ENCODE data around the gene HOXA10. TPM values are rescaled to one million over a fixed set of nuclear protein-coding genes. Genes with fewer than 3 reads are reported as not detected.

Gene HOXA10
- polyA plus RNA-seq, 2 donors: 0.09 to 0.16 TPM

- Histone ChIP-seq H3K27me3 (ENCODE audit: control insufficient read depth in 1 of 2, insufficient read depth in 2 of 2, low read length in 2 of 2) (peaks cover 26 to 61% of the 10 kb centered on the region in 2 donors), H3K9me3 (ENCODE audit: control insufficient read depth in 2 of 2, insufficient read depth in 1 of 2, low read depth in 1 of 2, low read length in 1 of 2) (peaks cover 0 to 2% of the 10 kb centered on the region in 2 donors), H3K27ac (ENCODE audit: low read depth in 2 of 2, low read length in 1 of 2) (no peak overlapping the region), H3K36me3 (ENCODE audit: control insufficient read depth in 2 of 2, insufficient read depth in 2 of 2, low read length in 1 of 2) (no peaks in the 10 kb centered on the region), H3K4me1 (ENCODE audit: control insufficient read depth in 2 of 2, insufficient read depth in 2 of 2, low read length in 1 of 2) (peaks cover 20 to 23% of the 10 kb centered on the region in 2 donors), H3K4me3 (ENCODE audit: low read depth in 1 of 2, low read length in 2 of 2) (peak overlapping the region; percentile 18 to 37)
- WGBS, 2 donors: 15 to 16% methylated on average over 42 of the region's 42 CpGs
These were observed 17.9 kb upstream of the HOXA10 start for GRCh38 chr7:27191833-27192545.

- H3K4me3 ChIP-seq (ENCODE audit: low read depth in 1 of 2, low read length in 2 of 2): no peak overlapping the region
- H3K27me3 ChIP-seq (ENCODE audit: control insufficient read depth in 1 of 2, insufficient read depth in 2 of 2, low read length in 2 of 2): peaks cover 26 to 65% of the 10 kb centered on the region in 2 donors
- peaks cover 20 to 23% of the 10 kb centered on the region in 2 donors for H3K4me1 ChIP-seq (ENCODE audit: control insufficient read depth in 2 of 2, insufficient read depth in 2 of 2, low read length in 1 of 2)
- WGBS, 2 donors: 38 to 49% methylated on average over 15 of the region's 15 CpGs
- peaks cover 0 to 2% of the 10 kb centered on the region in 2 donors for H3K9me3 ChIP-seq (ENCODE audit: control insufficient read depth in 2 of 2, insufficient read depth in 1 of 2, low read depth in 1 of 2, low read length in 1 of 2)
- no peaks in the 10 kb centered on the region for H3K36me3 ChIP-seq (ENCODE audit: control insufficient read depth in 2 of 2, insufficient read depth in 2 of 2, low read length in 1 of 2)
- no peak overlapping the region for H3K27ac ChIP-seq (ENCODE audit: low read depth in 2 of 2, low read length in 1 of 2)
These were observed 17.1 kb upstream of the HOXA10 start for GRCh38 chr7:27191161-27191731.

GRCh38 chr7:27189997-27190748 lies 16.1 kb upstream of the HOXA10 start:
- no peak overlapping the region for H3K27ac ChIP-seq (ENCODE audit: low read depth in 2 of 2, low read length in 1 of 2)
- WGBS, 2 donors: 40 to 52% methylated on average over 7 of the region's 7 CpGs
- peaks cover 23% of the 10 kb centered on the region in 2 donors for H3K4me1 ChIP-seq (ENCODE audit: control insufficient read depth in 2 of 2, insufficient read depth in 2 of 2, low read length in 1 of 2)
- no peak overlapping the region for H3K4me3 ChIP-seq (ENCODE audit: low read depth in 1 of 2, low read length in 2 of 2)
- H3K36me3 ChIP-seq (ENCODE audit: control insufficient read depth in 2 of 2, insufficient read depth in 2 of 2, low read length in 1 of 2): no peaks in the 10 kb centered on the region
- peaks cover 0 to 2% of the 10 kb centered on the region in 2 donors for H3K9me3 ChIP-seq (ENCODE audit: control insufficient read depth in 2 of 2, insufficient read depth in 1 of 2, low read depth in 1 of 2, low read length in 1 of 2)
- peaks cover 21 to 75% of the 10 kb centered on the region in 2 donors for H3K27me3 ChIP-seq (ENCODE audit: control insufficient read depth in 1 of 2, insufficient read depth in 2 of 2, low read length in 2 of 2)

GRCh38 chr7:27189295-27189996 lies 15.3 kb upstream of the HOXA10 start:
- H3K9me3 ChIP-seq (ENCODE audit: control insufficient read depth in 2 of 2, insufficient read depth in 1 of 2, low read depth in 1 of 2, low read length in 1 of 2): peaks cover 0 to 6% of the 10 kb centered on the region in 2 donors
- WGBS, 2 donors: 12 to 20% methylated on average over 22 of the region's 22 CpGs
- peaks cover 13 to 74% of the 10 kb centered on the region in 2 donors for H3K27me3 ChIP-seq (ENCODE audit: control insufficient read depth in 1 of 2, insufficient read depth in 2 of 2, low read length in 2 of 2)
- H3K36me3 ChIP-seq (ENCODE audit: control insufficient read depth in 2 of 2, insufficient read depth in 2 of 2, low read length in 1 of 2): no peaks in the 10 kb centered on the region
- H3K27ac ChIP-seq (ENCODE audit: low read depth in 2 of 2, low read length in 1 of 2): no peak overlapping the region
- H3K4me3 ChIP-seq (ENCODE audit: low read depth in 1 of 2, low read length in 2 of 2): no peak overlapping the region
- H3K4me1 ChIP-seq (ENCODE audit: control insufficient read depth in 2 of 2, insufficient read depth in 2 of 2, low read length in 1 of 2): peaks cover 23 to 30% of the 10 kb centered on the region in 2 donors

- Histone ChIP-seq H3K27me3 (ENCODE audit: control insufficient read depth in 1 of 2, insufficient read depth in 2 of 2, low read length in 2 of 2) (peaks cover 10 to 80% of the 10 kb centered on the region in 2 donors), H3K4me1 (ENCODE audit: control insufficient read depth in 2 of 2, insufficient read depth in 2 of 2, low read length in 1 of 2) (peaks cover 23 to 30% of the 10 kb centered on the region in 2 donors), H3K27ac (ENCODE audit: low read depth in 2 of 2, low read length in 1 of 2) (no peak overlapping the region), H3K4me3 (ENCODE audit: low read depth in 1 of 2, low read length in 2 of 2) (peak overlapping the region; percentile 11 to 17), H3K36me3 (ENCODE audit: control insufficient read depth in 2 of 2, insufficient read depth in 2 of 2, low read length in 1 of 2) (no peaks in the 10 kb centered on the region), H3K9me3 (ENCODE audit: control insufficient read depth in 2 of 2, insufficient read depth in 1 of 2, low read depth in 1 of 2, low read length in 1 of 2) (peaks cover 0 to 6% of the 10 kb centered on the region in 2 donors)
- 9% methylated on average over 49 of the region's 49 CpGs for WGBS, 2 donors
These were observed 14.5 kb upstream of the HOXA10 start for GRCh38 chr7:27188386-27189294.

GRCh38 chr7:27187475-27188385 lies 13.6 kb upstream of the HOXA10 start:
- peaks cover 8 to 79% of the 10 kb centered on the region in 2 donors for H3K27me3 ChIP-seq (ENCODE audit: control insufficient read depth in 1 of 2, insufficient read depth in 2 of 2, low read length in 2 of 2)
- no peak overlapping the region for H3K27ac ChIP-seq (ENCODE audit: low read depth in 2 of 2, low read length in 1 of 2)
- 8% methylated on average over 46 of the region's 46 CpGs for WGBS, 2 donors
- peak overlapping the region in 1 of 2 donors; percentile 2 for H3K4me3 ChIP-seq (ENCODE audit: low read depth in 1 of 2, low read length in 2 of 2)
- H3K9me3 ChIP-seq (ENCODE audit: control insufficient read depth in 2 of 2, insufficient read depth in 1 of 2, low read depth in 1 of 2, low read length in 1 of 2): peaks cover 0 to 6% of the 10 kb centered on the region in 2 donors
- H3K4me1 ChIP-seq (ENCODE audit: control insufficient read depth in 2 of 2, insufficient read depth in 2 of 2, low read length in 1 of 2): peaks cover 26 to 28% of the 10 kb centered on the region in 2 donors
- H3K36me3 ChIP-seq (ENCODE audit: control insufficient read depth in 2 of 2, insufficient read depth in 2 of 2, low read length in 1 of 2): no peaks in the 10 kb centered on the region

- Histone ChIP-seq H3K4me3 (ENCODE audit: low read depth in 1 of 2, low read length in 2 of 2) (no peak overlapping the region), H3K27ac (ENCODE audit: low read depth in 2 of 2, low read length in 1 of 2) (no peak overlapping the region), H3K27me3 (ENCODE audit: control insufficient read depth in 1 of 2, insufficient read depth in 2 of 2, low read length in 2 of 2) (peaks cover 11 to 78% of the 10 kb centered on the region in 2 donors), H3K4me1 (ENCODE audit: control insufficient read depth in 2 of 2, insufficient read depth in 2 of 2, low read length in 1 of 2) (peaks cover 21 to 23% of the 10 kb centered on the region in 2 donors), H3K36me3 (ENCODE audit: control insufficient read depth in 2 of 2, insufficient read depth in 2 of 2, low read length in 1 of 2) (no peaks in the 10 kb centered on the region), H3K9me3 (ENCODE audit: control insufficient read depth in 2 of 2, insufficient read depth in 1 of 2, low read depth in 1 of 2, low read length in 1 of 2) (peaks cover 0 to 6% of the 10 kb centered on the region in 2 donors)
- WGBS, 2 donors: 28 to 48% methylated on average over 4 of the region's 4 CpGs
These were observed 12.8 kb upstream of the HOXA10 start for GRCh38 chr7:27186668-27187474.
